22Rv1 (cell line): Measurements from ENCODE around the gene WIPF3.

ENCODE experiments used
- ZFX ChIP-seq: fragments of 450-650 bp; IDR thresholded peaks from 2 replicates; pipeline ENCODE4 v1.6.1; 2017; ENCODE audit warnings: antibody characterized with exemption, borderline replicate concordance
- TF ChIP-seq, protein P1 (sequence below): fragments of 450-650 bp; IDR thresholded peaks from 2 replicates; pipeline ENCODE4 v1.5.1; 2017; ENCODE audit warnings: mild to moderate bottlenecking

DNA sequence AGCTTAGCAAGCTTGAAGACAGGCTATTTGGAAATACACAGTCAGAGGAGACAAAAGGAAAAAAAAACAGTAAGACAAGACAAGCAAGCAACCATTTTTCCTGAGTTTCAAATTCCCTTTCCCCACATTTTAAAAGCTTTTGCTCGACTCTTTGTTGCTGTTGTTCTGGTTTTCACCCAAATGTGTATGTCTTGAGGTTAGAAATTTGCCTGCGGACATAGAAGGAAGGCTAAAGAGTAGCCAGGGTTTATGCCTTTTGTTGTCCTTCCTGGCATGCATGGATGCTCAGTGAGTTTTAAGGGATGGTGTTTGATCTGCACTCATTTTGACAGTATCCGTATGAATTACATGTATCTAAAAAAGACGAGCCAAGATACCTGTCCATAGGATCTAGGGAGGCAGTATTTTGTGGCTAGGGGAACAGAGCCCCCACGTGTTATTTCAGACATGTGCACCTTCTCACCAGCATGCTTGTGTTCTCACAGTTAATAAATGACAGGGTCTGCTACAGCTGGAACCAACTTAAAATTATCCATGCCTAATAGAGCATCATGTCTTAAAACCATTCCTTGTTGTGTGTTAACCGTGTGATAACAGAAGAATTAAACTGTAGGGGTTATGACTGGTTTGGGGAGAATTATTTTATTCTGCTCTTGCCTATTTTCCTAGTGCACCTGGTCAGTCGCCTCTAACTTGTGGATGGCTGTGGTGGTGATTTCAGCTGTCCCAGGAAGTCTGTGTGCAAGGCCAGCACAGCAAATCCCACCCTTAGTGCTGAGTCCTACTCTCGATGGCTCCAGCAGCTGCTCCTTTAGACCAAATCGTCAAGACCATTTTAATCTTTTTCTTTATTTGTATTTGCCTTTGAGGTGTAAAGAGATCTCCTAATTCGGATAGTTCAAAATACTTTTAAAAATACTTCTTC, 9.1 kb downstream of the WIPF3 start:
- TF ChIP-seq, protein P1, sequence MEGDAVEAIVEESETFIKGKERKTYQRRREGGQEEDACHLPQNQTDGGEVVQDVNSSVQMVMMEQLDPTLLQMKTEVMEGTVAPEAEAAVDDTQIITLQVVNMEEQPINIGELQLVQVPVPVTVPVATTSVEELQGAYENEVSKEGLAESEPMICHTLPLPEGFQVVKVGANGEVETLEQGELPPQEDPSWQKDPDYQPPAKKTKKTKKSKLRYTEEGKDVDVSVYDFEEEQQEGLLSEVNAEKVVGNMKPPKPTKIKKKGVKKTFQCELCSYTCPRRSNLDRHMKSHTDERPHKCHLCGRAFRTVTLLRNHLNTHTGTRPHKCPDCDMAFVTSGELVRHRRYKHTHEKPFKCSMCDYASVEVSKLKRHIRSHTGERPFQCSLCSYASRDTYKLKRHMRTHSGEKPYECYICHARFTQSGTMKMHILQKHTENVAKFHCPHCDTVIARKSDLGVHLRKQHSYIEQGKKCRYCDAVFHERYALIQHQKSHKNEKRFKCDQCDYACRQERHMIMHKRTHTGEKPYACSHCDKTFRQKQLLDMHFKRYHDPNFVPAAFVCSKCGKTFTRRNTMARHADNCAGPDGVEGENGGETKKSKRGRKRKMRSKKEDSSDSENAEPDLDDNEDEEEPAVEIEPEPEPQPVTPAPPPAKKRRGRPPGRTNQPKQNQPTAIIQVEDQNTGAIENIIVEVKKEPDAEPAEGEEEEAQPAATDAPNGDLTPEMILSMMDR = no peak
- TF ChIP-seq ZFX = no peak
